Stomach (tissue), 9 donors: ENCODE results near the gene ZNF263. TPM values are rescaled to one million over a fixed set of nuclear protein-coding genes. Genes with fewer than 3 reads are reported as not detected.

Source experiments
- DNase-seq, 2 donors: peaks; one replicate each; pipeline versions ENCODE4 v3.0.0 to v3.0.0-alpha.2; 2013 to 2019
- H3K27ac ChIP-seq, 5 donors: fragments of 200-600 bp in 4 of 5; sonication (generic) in 4 of 5; one replicate each; pipeline ENCODE4 v1.5.1; 2013 to 2019; ENCODE audit warnings: mild to moderate bottlenecking in 1 of 5, moderate library complexity in 1 of 5
- H3K27me3 ChIP-seq, 3 donors: fragments of 200-600 bp; sonication (generic); one replicate each; pipeline ENCODE4 v1.5.1; 2017 to 2019; ENCODE audit warnings: mixed run types in 1 of 3
- H3K36me3 ChIP-seq, 4 donors: fragments of 200-600 bp; sonication (generic); 1 replicate in 3 of 4; 2 replicates in 1 of 4; pipeline ENCODE4 v1.5.1; 2016 to 2019
- H3K4me1 ChIP-seq, 4 donors: fragments of 200-600 bp; sonication (generic); one replicate each; pipeline ENCODE4 v1.5.1; 2016 to 2019
- H3K4me3 ChIP-seq, 4 donors: fragments of 200-600 bp; sonication (generic) in 3 of 4; one replicate each; pipeline ENCODE4 v1.5.1; 2016 to 2019; ENCODE audit warnings: mild to moderate bottlenecking in 1 of 4
- H3K9me3 ChIP-seq, 4 donors: fragments of 200-600 bp; sonication (generic); one replicate each; pipeline ENCODE4 v1.5.1; 2016 to 2019
- CTCF ChIP-seq, 7 experiments: fragments of 450-650 bp in 4 of 7; fragments of 200-600 bp in 3 of 7; sonication (generic) in 3 of 7; IDR thresholded peaks; one replicate each; pipeline ENCODE4 v1.5.1; 2016 to 2019; ENCODE audit warnings: antibody characterized with exemption in 7 of 7, control low read depth in 2 of 7, mild to moderate bottlenecking in 1 of 7
- EP300 ChIP-seq: sonication (generic); formaldehyde crosslinking; IDR thresholded peaks from one replicate; pipeline ENCODE4 v1.6.1; 2017; ENCODE audit warnings: antibody characterized with exemption
- POLR2A ChIP-seq, 4 donors: fragments of 450-650 bp; IDR thresholded peaks; one replicate each; pipeline ENCODE4 v1.6.1; 2016; ENCODE audit warnings: antibody characterized with exemption in 4 of 4, control low read depth in 2 of 4, mild to moderate bottlenecking in 1 of 4, moderate library complexity in 1 of 4
- POLR2AphosphoS5 ChIP-seq, 3 donors: sonication (generic); formaldehyde crosslinking; IDR thresholded peaks; one replicate each; pipeline ENCODE4 v1.6.1; 2016; ENCODE audit warnings: antibody characterized with exemption in 3 of 3
- WGBS, 5 donors: extraction: QIAGEN DNeasy Blood & Tissue Kit in 3 of 5; methylation state at CpG; one replicate each; pipeline versions ENCODE4 v1.1.5 to v1.1.7; 2013 to 2018; 5-methylcytosine and 5-hydroxymethylcytosine counted together
- intact Hi-C: fragments of 100-400 bp; cut with DNase I; formaldehyde crosslinking; loops from one replicate; pipeline ENCODE4 v1.15.1; 2023; ENCODE audit warnings: low total_unique reads
- polyA plus RNA-seq, 3 donors: library from polyadenylated mRNA; stranded (reverse); fragments of 200-250 nt; gene quantifications; one replicate each; pipeline ENCODE4 v1.2.3, GENCODE V29; 2013
- total RNA-seq, 5 donors: library from RNA; depleted of rRNA; stranded (reverse); fragments of >200 nt; gene quantifications; one replicate each; pipeline versions ENCODE4 v1.1.0 to v1.2.3, GENCODE V29; 2014 to 2016
- donor health status: healthy with polysubstance abuse.
- donor health status: Bipolar disorder and iron deficiency.
- donor health status: healthy.

ZNF263 gene
- total and polyA plus RNA-seq, 8 donors: 10.8 to 67.0 (median 30.8) TPM

GRCh38 chr16:3306078-3306477 is 22.8 kb downstream of the ZNF263 start:
- no peak for TF ChIP-seq POLR2AphosphoS5 (IDR thresholded peaks at IDR 0.05)
- TF ChIP-seq POLR2A (IDR thresholded peaks at IDR 0.05): no peak
- TF ChIP-seq EP300: no peak
- no peak for TF ChIP-seq CTCF (IDR thresholded peaks at IDR 0.05)
- H3K27me3 ChIP-seq: no peaks in the 10 kb centered on the region
- H3K36me3 ChIP-seq: peaks cover 27 to 66% (median 46%) of the 10 kb centered on the region in 4 donors
- H3K4me1 ChIP-seq: peaks cover 9 to 25% (median 22%) of the 10 kb centered on the region in 4 donors
- H3K27ac ChIP-seq: peak overlapping the region; percentile 84 to 93 (median 92)
- H3K9me3 ChIP-seq: peaks cover 22 to 93% (median 77%) of the 10 kb centered on the region in 4 donors
- H3K4me3 ChIP-seq: peak overlapping the region; percentile 56 to 80 (median 74)
- WGBS, 5 donors: 57 to 73% (median 65%) methylated on average over 11 of the region's 11 CpGs
- no peak for DNase-seq
- intact Hi-C loops: no loop called here

DNA sequence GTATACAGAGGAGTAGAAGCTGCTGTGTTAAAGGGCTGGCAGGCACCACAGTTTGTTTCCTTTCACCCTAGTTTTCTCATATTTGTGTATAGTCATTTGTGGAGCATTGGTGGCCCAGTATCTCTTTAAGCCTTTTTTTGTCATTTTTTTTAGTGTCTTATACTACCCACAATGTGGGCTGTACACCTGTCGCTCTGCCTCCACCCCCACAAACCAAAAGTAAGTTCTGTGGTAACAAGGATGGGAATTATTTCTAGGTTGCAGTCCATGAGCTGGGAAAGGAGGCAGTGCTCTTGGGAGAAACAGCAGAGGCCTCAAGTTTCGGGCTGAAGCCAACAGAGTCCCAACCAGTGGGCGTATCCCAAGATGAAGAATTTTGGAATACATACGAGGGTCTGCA is 28.2 kb downstream of the ZNF263 start:
- Histone ChIP-seq H3K36me3 (peaks cover 53 to 91% (median 74%) of the 10 kb centered on the region in 4 donors), H3K27ac (no peak overlapping the region), H3K4me1 (peaks cover 0 to 4% (median 2%) of the 10 kb centered on the region in 4 donors), H3K4me3 (no peak overlapping the region), H3K9me3 (peaks cover 48 to 100% (median 95%) of the 10 kb centered on the region in 4 donors), H3K27me3 (no peaks in the 10 kb centered on the region)
- DNase-seq: no peak
- TF ChIP-seq POLR2A (IDR thresholded peaks at IDR 0.05) (no peak), CTCF (IDR thresholded peaks at IDR 0.05) (no peak), EP300 (no peak)
- intact Hi-C loops: no loop called here
- 93 to 98% (median 95%) methylated on average over 4 of the region's 4 CpGs for WGBS, 5 donors

DNA sequence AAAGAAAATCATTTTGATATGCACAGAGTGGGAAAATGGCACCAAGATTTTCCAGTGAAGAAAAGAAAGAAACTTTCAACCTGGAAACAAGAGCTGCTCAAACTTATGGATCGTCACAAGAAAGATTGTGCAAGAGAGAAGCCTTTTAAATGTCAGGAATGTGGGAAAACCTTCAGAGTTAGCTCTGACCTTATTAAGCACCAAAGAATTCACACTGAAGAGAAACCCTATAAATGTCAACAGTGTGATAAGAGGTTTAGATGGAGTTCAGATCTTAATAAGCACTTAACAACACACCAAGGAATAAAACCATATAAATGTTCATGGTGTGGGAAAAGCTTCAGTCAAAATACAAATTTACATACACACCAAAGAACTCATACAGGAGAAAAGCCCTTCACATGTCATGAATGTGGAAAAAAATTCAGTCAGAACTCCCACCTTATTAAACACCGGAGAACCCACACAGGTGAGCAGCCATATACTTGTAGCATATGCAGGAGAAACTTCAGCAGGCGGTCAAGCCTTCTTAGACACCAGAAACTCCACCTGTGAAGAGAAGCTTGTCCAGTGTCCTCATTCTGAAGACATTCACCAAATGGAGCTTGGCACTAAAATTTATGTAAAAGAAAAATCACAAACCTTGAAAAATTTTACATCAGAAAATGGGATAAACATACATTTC is 34.2 kb downstream of the ZNF263 start:
- TF ChIP-seq CTCF (IDR thresholded peaks at IDR 0.05): no peak
- TF ChIP-seq POLR2A (IDR thresholded peaks at IDR 0.05): no peak
- TF ChIP-seq EP300: no peak
- TF ChIP-seq POLR2AphosphoS5 (IDR thresholded peaks at IDR 0.05): no peak
- H3K36me3 ChIP-seq: peaks cover 46 to 68% (median 62%) of the 10 kb centered on the region in 4 donors
- intact Hi-C loops: no loop called here

DNA sequence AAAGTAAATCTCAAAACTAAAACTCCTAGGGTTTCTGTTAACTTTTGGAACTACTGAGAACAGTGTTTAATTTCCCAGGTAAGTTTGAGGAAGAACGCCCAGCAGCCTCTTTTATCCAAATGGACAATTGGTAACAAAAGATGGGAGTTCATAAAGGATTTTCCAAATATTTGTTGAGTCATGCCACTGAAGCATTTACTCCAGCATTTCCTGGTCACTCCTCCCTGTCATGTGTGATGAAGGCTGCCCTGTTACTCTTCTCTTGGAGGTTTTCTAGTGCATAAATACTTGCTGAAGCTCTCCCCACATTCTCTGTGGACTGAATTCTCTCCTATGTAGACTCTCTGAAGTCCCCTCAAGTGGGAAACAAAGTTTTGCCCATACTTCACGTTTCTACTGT is 38.5 kb downstream of the ZNF263 start:
- intact Hi-C loops: no loop called here

More for the DNA sequence above, 34.2 kb downstream of the ZNF263 start:
- Histone ChIP-seq H3K9me3 (peaks cover 74 to 100% (median 99%) of the 10 kb centered on the region in 4 donors), H3K27me3 (no peaks in the 10 kb centered on the region), H3K27ac (no peak overlapping the region), H3K4me3 (no peak overlapping the region), H3K4me1 (no peaks in the 10 kb centered on the region)
- DNase-seq: no peak
- WGBS, 5 donors: 94 to 99% (median 97%) methylated on average over 3 of the region's 3 CpGs

More for the DNA sequence above, 38.5 kb downstream of the ZNF263 start:
- H3K27me3 ChIP-seq: no peaks in the 10 kb centered on the region
- 55 to 69% (median 64%) methylated on average over 2 of the region's 2 CpGs for WGBS, 5 donors
- no peak overlapping the region for H3K4me3 ChIP-seq
- H3K27ac ChIP-seq: no peak overlapping the region
- TF ChIP-seq POLR2AphosphoS5 (IDR thresholded peaks at IDR 0.05) (no peak), CTCF (IDR thresholded peaks at IDR 0.05) (no peak), POLR2A (IDR thresholded peaks at IDR 0.05) (no peak)
- peaks cover 15 to 28% (median 21%) of the 10 kb centered on the region in 4 donors for H3K36me3 ChIP-seq
- no peak for DNase-seq
- H3K9me3 ChIP-seq: peaks cover 48 to 94% (median 91%) of the 10 kb centered on the region in 4 donors
- H3K4me1 ChIP-seq: no peaks in the 10 kb centered on the region
